Inflammatory macrophage (primary cell): ENCODE data around the gene SEMA5A.

ENCODE experiments used
- DNase-seq, 2 donors: peaks; one replicate each; pipeline ENCODE4 v3.0.0-alpha.2; 2020 to 2022

SEMA5A gene

GRCh38 chr5:9251379-9251980 is 294.4 kb downstream of the SEMA5A start:
- no peak for DNase-seq

- no peak for DNase-seq
These were observed 296.6 kb downstream of the SEMA5A start for GRCh38 chr5:9249231-9249630.

DNA sequence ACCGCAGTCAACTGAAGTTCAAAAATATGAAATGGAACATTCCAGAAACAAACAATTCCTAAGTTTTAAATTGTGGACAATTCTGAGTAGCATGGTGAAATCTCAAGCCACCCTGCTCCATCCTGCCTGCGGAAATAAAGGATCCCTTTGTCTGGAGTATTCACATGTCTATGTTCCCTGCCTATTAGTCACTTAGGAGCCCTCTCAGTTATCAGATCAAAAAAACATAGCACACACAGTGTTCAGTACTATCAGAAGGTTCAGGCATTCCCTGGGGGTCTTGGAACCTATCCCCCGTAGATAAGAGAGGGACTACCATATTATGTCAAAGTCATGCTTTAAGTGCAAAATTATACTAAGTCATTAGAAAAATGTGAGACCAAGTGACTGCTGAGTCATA is 300.8 kb downstream of the SEMA5A start:
- no peak for DNase-seq

DNA sequence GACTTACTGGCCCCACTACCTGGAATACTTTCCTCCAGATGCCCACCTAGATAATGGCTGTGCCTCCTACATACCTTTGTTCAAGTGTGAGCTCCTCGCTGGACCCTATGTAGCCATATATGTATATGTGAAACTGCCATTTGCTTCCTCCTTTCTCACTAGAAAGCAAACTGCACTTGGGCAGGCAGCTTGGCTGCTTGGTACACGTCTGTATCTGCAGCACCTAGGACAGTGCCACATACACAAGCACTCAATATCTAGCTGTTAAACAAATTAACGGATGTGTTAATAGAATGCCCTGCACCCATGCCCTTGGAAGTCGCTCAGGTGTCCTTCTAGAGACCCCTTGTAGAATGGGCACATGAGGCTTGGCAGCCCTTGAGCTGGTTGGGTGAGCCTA is 301.5 kb downstream of the SEMA5A start:
- no peak for DNase-seq

GRCh38 chr5:9241479-9242305 is 304.2 kb downstream of the SEMA5A start:
- DNase-seq = no peak

DNA sequence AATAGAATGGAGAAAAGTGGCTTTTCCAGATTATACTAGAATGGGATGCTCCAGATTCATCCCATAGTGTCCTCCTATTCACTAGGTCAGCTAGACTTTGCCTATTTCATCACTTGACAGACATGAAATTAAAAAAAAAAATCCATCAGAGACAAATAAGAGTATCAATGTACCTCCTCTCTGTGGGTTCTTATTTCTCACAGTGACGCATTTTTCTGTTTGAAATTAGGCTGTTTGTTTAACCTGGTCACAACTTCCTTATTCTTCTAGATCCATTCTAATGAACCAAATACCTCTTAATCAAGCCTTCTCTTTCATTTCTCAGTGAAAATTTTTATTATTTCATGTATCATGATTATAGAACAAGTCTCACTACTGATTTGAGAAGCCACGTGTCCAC is 305.4 kb downstream of the SEMA5A start:
- no peak for DNase-seq

DNA sequence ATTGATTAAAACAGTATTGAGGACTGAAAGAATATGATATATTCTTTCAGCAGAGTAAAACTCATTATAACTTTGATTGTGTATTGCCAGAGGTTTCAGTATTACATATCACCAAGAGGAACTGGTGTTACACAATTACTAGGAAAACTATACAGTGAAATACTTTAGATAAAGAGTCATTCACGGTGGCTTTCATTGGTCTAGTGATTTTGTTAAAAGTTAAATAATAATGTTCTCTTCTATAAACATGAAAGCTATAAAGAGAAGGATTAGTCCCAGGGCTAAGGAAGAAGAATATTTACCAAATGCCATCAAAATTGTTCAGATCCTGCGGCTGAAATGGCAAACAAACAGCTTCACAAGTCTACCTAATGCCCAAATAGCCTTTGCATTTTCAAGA is 306.2 kb downstream of the SEMA5A start:
- DNase-seq = no peak

DNA sequence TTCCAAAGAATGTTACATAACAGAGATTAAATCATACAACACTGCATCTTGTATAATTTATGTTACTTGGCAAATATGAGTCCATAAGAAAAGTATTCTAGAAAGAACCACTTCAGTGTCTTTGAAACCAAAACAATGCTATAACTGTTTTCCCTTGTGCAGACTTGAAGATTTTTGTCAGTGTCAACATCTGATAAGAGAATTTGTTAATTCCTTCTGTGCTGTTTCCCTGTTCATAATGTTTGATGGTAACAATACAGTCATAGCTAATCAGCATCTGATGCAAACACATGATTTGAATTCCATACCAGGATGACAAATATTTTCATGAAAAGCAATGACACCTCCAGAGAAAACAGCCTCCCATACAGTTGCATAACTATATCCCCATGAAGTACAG is 306.8 kb downstream of the SEMA5A start:
- DNase-seq = no peak

- no peak for DNase-seq
These were observed 312.2 kb downstream of the SEMA5A start for GRCh38 chr5:9233712-9234111.

DNA sequence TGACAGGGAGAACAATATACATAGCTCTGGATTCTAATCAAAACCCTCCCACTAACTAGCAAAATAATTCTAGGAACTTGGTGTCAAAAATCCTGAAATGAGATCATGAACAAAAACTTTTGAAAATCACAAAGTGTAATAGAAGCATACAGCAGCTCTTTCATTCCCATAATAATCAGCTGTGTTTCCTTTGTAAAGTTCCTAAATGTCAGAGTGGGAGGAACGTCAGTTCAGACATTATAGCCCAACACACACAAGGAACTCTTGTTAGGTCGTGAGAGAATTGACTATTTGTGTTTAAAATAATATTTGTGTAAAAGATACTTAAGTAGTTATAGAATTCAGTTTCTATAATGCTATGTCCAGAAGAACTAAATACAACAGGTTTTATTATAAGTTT is 312.8 kb downstream of the SEMA5A start:
- no peak for DNase-seq

DNA sequence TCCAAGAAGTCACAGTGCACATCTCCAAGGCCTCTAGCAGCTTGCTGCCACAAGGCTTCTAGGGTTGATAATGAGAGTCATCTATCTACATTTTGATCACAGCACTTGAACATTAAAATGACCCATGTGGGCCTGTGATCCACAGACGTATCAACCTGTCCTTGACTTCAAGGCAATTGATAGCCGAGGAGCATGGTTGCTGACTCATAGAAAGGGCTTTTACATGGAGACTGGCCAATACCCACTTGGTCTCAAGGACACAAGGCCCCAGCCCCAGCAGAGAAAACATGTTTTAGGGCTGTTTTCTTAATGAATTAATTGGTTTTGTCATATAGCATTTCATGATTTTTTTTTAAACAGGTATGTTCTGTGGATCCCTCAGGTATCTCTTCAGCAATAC is 314.0 kb downstream of the SEMA5A start:
- DNase-seq = no peak

DNA sequence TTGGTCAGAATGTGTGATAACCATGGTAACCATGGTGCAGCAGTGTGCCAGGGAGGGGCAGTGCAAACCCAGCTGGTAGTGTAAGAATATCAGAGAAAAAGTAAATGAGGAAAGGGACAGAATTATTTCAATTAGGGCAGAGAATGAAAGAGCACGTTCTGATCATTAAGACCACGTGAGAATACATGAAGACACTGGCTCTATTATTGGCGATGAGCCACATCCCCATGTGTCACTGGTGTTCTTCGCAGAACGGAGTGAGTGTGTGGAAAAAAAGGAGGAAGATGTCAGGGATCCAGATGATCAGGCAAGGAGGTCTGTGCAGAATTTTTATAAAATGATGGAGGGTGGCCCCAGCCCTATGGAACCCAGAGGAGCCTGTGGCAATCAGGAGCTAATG is 315.5 kb downstream of the SEMA5A start:
- no peak for DNase-seq

DNA sequence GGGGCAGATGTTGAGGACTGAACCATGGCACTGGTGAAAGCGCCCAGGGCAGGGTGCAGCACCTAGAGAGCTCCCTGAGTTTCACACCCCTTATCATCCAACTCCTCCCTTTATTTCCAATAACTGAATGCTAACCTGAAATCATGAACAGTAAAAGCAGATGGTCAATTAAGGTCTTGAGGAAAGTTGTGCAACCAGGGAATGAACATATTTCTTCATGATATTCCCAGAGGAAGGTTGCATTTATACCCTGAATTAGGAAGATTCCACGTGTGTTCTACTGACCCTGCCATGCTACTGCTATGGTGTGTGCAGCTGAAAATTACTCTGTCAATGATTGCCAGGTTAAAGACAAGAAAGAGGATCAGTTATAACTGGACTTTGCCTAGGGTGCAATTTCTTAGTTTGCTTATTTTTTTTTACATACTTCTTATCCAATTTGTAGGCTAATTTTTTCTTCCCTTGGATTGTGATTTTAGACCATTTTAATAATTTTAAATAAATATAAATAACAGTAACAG is 319.8 kb downstream of the SEMA5A start:
- DNase-seq = no peak

DNA sequence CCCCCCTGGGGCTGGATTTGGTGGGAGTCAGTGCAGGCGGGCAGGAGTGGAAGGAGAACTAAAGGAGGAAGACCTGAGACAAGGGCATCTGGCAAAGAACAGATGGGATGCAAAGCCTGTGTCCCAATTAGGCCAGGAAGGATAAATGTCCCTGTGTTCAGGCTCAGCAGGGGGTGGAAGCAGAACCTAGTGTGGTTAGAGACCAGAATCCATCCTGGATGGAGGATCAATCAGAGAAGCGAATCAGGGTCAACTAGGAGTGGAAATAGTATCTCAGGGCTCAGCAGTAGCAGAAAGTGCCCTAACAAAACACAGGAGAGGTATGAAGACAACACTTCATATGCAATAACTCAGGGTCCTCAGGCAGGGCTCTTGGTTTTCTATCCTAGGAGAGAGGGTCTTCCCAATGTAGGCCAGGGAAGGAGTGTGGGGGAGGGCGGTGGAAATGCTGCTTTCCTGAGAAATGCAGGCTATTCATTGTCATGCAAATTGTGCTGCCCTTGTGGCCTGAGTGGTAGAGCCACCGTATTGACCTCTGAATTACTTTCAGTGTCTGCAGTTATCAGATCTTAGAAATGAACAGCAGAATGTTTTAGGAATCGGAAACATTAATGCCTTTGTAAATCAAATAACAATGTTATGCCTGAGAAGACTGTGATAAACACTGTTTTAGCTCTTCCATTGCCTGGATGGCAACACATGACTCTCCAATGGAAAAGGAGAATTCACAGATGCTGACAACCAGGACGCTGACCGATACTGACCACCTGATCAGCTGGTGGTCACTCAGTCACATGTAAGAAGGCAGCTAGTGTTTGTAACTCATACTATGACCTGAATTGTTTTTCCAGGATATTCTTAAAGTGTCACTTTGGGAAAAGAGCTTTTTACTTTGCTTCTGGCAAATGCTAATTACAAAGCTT is 323.6 kb downstream of the SEMA5A start:
- DNase-seq = no peak

DNA sequence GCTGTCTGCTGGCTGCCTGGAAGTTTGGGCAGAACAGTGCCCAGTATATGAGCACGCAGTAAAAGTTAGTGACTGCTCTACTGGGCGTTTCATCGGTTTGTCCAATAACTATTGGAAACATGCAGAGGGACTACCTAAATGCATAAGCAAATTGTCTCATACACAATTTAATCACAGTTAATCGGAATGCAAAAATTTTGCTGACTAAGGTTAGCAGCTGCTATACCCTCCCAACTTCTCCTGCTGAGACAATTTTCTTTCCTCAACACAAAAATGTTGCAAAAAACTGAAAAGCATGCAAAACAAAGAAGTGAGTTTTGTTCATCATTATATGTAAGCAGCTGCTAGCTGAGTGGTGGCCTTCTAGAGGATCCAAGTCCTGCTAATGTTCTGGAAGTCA is 327.5 kb downstream of the SEMA5A start:
- DNase-seq = no peak

DNA sequence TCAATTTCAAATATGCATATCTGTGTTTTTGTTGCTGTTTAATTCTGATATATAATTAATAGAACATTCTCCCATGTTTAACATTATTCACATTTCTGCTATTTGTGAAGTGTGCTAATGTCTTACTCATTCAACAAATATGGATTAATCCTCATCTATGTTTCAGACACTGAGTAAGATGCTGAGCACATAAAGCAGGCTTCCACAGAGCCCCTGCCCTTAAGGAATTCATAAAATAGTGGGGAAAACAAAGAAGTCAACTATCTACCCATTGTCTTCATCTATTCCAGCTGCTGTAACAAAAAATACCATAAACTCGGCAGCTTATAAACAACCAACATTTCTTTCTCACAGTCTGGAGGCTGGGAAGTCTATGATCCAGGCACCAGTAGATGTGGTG is 333.3 kb downstream of the SEMA5A start:
- no peak for DNase-seq

- no peak for DNase-seq
These were observed 335.9 kb downstream of the SEMA5A start for GRCh38 chr5:9209846-9210492.

DNA sequence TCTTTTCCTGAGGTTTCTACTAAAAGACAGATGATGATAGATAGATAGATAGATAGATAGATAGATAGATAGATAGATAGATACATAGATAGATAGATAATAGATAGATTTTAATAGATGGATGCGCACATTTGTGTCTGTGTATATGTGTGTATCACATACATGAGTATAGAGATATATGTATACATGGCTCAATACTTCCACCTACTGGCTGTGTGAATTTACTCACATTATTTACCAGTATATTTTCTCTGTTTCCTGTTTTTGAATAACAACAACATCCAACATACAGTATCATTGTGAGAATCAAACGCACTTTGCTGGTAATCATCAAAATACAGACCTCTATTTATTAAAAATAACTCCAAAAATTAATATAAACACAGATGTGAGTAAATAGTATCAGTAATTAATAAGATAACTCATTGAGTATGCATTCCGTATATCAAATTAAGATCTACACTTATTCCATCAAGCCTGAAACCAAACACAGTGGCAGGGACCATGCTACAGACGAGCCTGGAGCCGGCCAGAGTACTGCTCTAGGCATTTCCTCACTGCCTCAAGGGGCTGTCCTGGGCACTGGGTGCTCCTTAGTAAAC is 338.0 kb downstream of the SEMA5A start:
- peak; percentile 6 to 46 for DNase-seq

DNA sequence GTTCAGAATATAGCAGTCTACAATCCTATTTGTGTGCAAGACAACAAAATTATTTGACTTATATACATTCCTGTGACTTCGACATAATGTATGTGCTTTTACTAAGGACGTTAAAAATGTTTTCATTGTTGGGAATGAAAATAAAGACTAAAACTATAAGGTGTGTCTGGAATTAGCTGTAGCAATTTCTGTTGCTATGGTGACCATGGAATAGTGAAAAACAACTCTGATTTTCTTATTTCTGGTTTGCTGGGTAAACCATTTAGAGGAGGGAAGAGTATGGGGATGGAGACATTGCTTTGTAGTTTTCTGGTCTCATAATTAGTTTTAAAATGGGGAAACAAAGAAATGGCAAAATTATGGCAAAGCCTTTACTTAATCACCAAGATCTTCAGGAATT is 343.2 kb downstream of the SEMA5A start:
- no peak for DNase-seq

GRCh38 chr5:9201761-9202160 is 344.1 kb downstream of the SEMA5A start:
- DNase-seq = no peak

DNA sequence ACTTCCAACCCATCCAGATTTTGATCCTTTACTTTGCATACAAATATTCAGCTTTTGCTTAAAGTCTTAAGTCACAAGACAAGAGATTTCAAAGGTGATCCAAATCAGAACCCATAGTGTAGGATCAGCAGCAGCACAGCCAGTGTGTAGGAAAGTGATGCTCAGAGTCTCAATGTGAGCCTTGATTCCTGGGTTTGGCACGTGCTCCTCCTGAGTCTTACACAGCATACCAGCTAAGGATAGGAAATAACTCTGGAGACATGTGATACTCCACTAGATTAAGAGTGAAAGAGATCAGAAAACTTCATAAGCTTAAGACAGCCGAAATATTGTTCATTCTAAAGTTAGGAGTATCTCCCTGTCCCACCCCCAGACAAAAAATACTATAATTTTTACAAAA is 344.9 kb downstream of the SEMA5A start:
- DNase-seq = no peak

GRCh38 chr5:9198394-9198793 is 347.5 kb downstream of the SEMA5A start:
- DNase-seq = no peak
